Peyer's patch (tissue), 4 donors: ENCODE data around the gene STEAP2.

Experiments
- CTCF ChIP-seq, 6 experiments: fragments of 450-650 bp in 4 of 6; fragments of 200-600 bp in 2 of 6; sonication (generic) in 1 of 6; IDR thresholded peaks; one replicate each; pipeline ENCODE4 v1.5.1; 2017 to 2019; ENCODE audit warnings: antibody characterized with exemption in 6 of 6, mild to moderate bottlenecking in 3 of 6, moderate library complexity in 1 of 6
- POLR2A ChIP-seq, 2 donors: fragments of 450-650 bp; IDR thresholded peaks; one replicate each; pipeline ENCODE4 v1.5.1; 2017; ENCODE audit warnings: antibody characterized with exemption in 2 of 2, mild to moderate bottlenecking in 2 of 2, moderate library complexity in 2 of 2

- no peak for TF ChIP-seq CTCF (IDR thresholded peaks at IDR 0.05)
- TF ChIP-seq POLR2A (IDR thresholded peaks at IDR 0.05) = no peak
These were observed 39.2 kb downstream of the STEAP2 start for GRCh38 chr7:90250601-90251303.
